Mesendoderm (in vitro differentiated cells): ENCODE measurements around the gene SERP2.

Source experiments
- DNase-seq: peaks from one replicate; pipeline ENCODE4 v3.0.0; 2013
- H2AK5ac ChIP-seq: 2 replicates; pipeline ENCODE4 v1.6.1; 2013; ENCODE audit warnings: low read length, inconsistent platforms
- H2BK120ac ChIP-seq: 2 replicates; pipeline ENCODE4 v1.6.1; 2013; ENCODE audit warnings: low read depth, mild to moderate bottlenecking, low read length, moderate library complexity, mixed read lengths
- H2BK15ac ChIP-seq: replicated peaks from 2 replicates; pipeline ENCODE4 v1.6.1; 2013; ENCODE audit warnings: low read depth, mild to moderate bottlenecking, moderate library complexity
- H2BK5ac ChIP-seq: 2 replicates; pipeline ENCODE4 v1.6.1; 2013; ENCODE audit warnings: low read length, inconsistent platforms
- H3K18ac ChIP-seq: 2 replicates; pipeline ENCODE4 v1.6.1; 2013; ENCODE audit warnings: mild to moderate bottlenecking, low read length, mixed read lengths
- H3K23ac ChIP-seq: one replicate; pipeline ENCODE4 v1.6.1; 2013; ENCODE audit warnings: low read length
- H3K27ac ChIP-seq: 2 replicates; pipeline ENCODE4 v1.5.1; 2013; ENCODE audit warnings: low read depth, mild to moderate bottlenecking, inconsistent platforms, low read length, moderate library complexity
- H3K27me3 ChIP-seq: 2 replicates; pipeline ENCODE4 v1.6.1; 2013; ENCODE audit warnings: low read length, control low read depth, mild to moderate bottlenecking, inconsistent platforms; ENCODE audit not compliant: insufficient read depth, poor library complexity
- H3K36me3 ChIP-seq: 2 replicates; pipeline ENCODE4 v1.6.1; 2013; ENCODE audit warnings: low read length, inconsistent platforms; ENCODE audit not compliant: control insufficient read depth, insufficient read depth
- H3K4ac ChIP-seq: one replicate; pipeline ENCODE4 v1.6.1; 2013; ENCODE audit warnings: low read depth, mild to moderate bottlenecking, low read length, moderate library complexity
- H3K4me1 ChIP-seq: 2 replicates; pipeline ENCODE4 v1.6.1; 2013; ENCODE audit warnings: low read depth, low read length, inconsistent platforms; ENCODE audit not compliant: control insufficient read depth
- H3K4me2 ChIP-seq: 2 replicates; pipeline ENCODE4 v1.6.1; 2013; ENCODE audit warnings: low read length
- H3K4me3 ChIP-seq: 2 replicates; pipeline ENCODE4 v1.5.1; 2013; ENCODE audit warnings: mild to moderate bottlenecking, low read length
- H3K56ac ChIP-seq: one replicate; pipeline ENCODE4 v1.6.1; 2013; ENCODE audit warnings: low read length
- H3K79me1 ChIP-seq: 2 replicates; pipeline ENCODE4 v1.6.1; 2013; ENCODE audit warnings: low read length, inconsistent platforms
- H3K79me2 ChIP-seq: 2 replicates; pipeline ENCODE4 v1.6.1; 2013; ENCODE audit warnings: mild to moderate bottlenecking, low read length; ENCODE audit not compliant: control insufficient read depth, insufficient read depth
- H3K9ac ChIP-seq: 2 replicates; pipeline ENCODE4 v1.6.1; 2013; ENCODE audit warnings: low read length, inconsistent platforms
- H4K5ac ChIP-seq: one replicate; pipeline ENCODE4 v1.6.1; 2013; ENCODE audit warnings: low read length
- H4K8ac ChIP-seq: one replicate; pipeline ENCODE4 v1.6.1; 2013; ENCODE audit warnings: low read depth, mild to moderate bottlenecking, control low read depth, low read length, moderate library complexity
- WGBS: extraction: QIAGEN DNeasy Blood & Tissue Kit; methylation state at CpG from one replicate; pipeline ENCODE4 v1.1.7; 2013; ENCODE audit warnings: low lambda C conversion rate, missing lambda C conversion rate; ENCODE audit not compliant: insufficient coverage; ENCODE audit errors: extremely low coverage; 5-methylcytosine and 5-hydroxymethylcytosine counted together

SERP2 gene

DNA sequence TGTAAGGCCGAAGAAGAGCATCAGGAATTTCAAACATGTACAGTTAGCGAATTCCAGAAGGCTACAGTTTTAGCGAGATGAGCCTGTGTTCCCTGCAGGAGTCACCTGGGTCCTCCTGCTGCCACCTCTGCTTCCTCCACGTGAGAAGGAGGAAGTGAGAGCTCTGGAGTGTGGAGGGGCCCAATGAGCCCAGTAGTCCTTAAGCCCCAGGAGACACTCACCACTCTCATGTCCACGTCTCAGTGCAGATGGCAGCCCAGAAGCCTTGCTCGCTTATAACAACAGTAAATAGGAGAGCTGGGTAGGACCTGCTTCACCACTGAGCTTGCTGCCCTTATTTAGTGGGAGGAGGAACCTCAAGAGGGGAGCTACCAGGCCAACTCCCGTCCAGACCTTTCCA, 44.3 kb downstream of the SERP2 start:
- no CpG with 5 or more reads among the region's 7 CpGs for WGBS
- no peak overlapping the region for H3K18ac ChIP-seq
- no peaks in the 10 kb centered on the region for H3K79me1 ChIP-seq
- no peaks in the 10 kb centered on the region for H3K79me2 ChIP-seq
- H3K4ac ChIP-seq = no peak overlapping the region
- H2AK5ac ChIP-seq = no peak overlapping the region
- H3K23ac ChIP-seq = no peak overlapping the region
- no peak overlapping the region for H3K9ac ChIP-seq
- no peak overlapping the region for H3K4me2 ChIP-seq
- H3K56ac ChIP-seq = no peak overlapping the region
- no peak overlapping the region for H2BK5ac ChIP-seq
- H3K36me3 ChIP-seq = no peaks in the 10 kb centered on the region
- H3K27me3 ChIP-seq = no peaks in the 10 kb centered on the region
- no peak overlapping the region for H3K27ac ChIP-seq
- no peak overlapping the region for H4K8ac ChIP-seq
- no peak overlapping the region for H3K4me3 ChIP-seq
- peak; percentile 42 for DNase-seq
- no peak overlapping the region for H2BK15ac ChIP-seq
- no peak overlapping the region for H4K5ac ChIP-seq
- peaks cover 10% of the 10 kb centered on the region for H3K4me1 ChIP-seq
- no peak overlapping the region for H2BK120ac ChIP-seq

DNA sequence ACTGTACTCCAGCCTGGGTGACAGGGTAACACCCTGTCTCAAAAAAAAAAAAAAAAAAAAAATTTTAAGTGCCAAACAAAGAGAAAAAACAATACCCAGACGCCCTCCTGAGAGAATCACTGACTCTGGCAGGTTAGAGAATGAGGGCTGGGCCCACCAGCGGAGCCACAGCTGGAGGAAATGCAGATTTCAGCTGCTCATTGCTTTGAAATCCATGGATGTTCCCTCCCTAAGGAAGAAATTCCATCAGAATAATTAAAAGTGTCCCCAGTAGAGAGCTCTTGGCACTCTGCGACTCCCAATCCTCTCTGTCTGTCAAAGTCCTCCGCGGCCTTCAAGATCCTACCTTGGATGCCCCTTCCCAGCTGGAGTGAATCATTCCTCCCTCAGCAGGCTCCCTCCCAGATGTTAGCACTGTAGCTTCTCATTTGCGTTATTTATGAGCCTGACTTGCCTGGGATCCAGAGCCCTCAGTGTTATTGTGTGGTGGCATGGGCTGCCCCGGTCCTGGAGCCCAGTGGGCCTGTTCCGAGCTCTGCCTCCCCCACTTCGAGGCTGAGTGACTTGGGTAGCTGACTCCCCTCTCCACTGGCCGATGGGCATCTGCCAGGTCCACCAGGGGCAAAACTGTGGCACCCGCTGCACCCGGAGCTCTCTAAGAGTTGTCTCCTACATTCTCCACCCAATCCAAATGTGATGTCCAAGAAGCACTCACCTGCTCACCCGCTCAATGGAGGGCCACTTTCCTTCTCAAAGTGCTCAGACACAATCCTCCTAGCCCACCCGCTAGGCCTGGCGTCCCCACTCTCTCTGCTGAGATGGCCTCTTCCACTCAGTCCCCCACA, 47.0 kb downstream of the SERP2 start:
- Histone ChIP-seq H3K79me1 (no peaks in the 10 kb centered on the region), H2AK5ac (no peak overlapping the region), H3K18ac (no peak overlapping the region), H3K4me3 (no peak overlapping the region), H3K36me3 (no peaks in the 10 kb centered on the region), H3K56ac (no peak overlapping the region), H3K4me2 (no peak overlapping the region), H3K4me1 (peaks cover 9% of the 10 kb centered on the region), H3K27ac (no peak overlapping the region), H2BK5ac (no peak overlapping the region), H3K4ac (no peak overlapping the region), H4K8ac (no peak overlapping the region), H3K9ac (no peak overlapping the region), H3K23ac (no peak overlapping the region), H3K27me3 (no peaks in the 10 kb centered on the region), H3K79me2 (no peaks in the 10 kb centered on the region), H2BK15ac (no peak overlapping the region), H2BK120ac (no peak overlapping the region), H4K5ac (no peak overlapping the region)
- WGBS = no CpG with 5 or more reads among the region's 15 CpGs
- peak; percentile 51 for DNase-seq

- H3K4me3 ChIP-seq = no peak overlapping the region
- no peak overlapping the region for H3K23ac ChIP-seq
- no peaks in the 10 kb centered on the region for H3K36me3 ChIP-seq
- H3K79me1 ChIP-seq = no peaks in the 10 kb centered on the region
- no peak overlapping the region for H3K56ac ChIP-seq
- no peak overlapping the region for H4K5ac ChIP-seq
- H2BK5ac ChIP-seq = no peak overlapping the region
- H3K4me1 ChIP-seq = peaks cover 10% of the 10 kb centered on the region
- DNase-seq = no peak
- H2BK15ac ChIP-seq = no peak overlapping the region
- no peak overlapping the region for H3K18ac ChIP-seq
- H3K27ac ChIP-seq = no peak overlapping the region
- H3K79me2 ChIP-seq = no peaks in the 10 kb centered on the region
- no peak overlapping the region for H2AK5ac ChIP-seq
- no peak overlapping the region for H3K4me2 ChIP-seq
- no peak overlapping the region for H3K9ac ChIP-seq
- WGBS = no CpG with 5 or more reads among the region's 2 CpGs
- no peak overlapping the region for H2BK120ac ChIP-seq
- no peaks in the 10 kb centered on the region for H3K27me3 ChIP-seq
- H4K8ac ChIP-seq = no peak overlapping the region
- H3K4ac ChIP-seq = no peak overlapping the region
Measured at GRCh38 chr13:44421853-44422525, 48.4 kb downstream of the SERP2 start.

- Histone ChIP-seq H3K4ac (no peak overlapping the region), H3K4me2 (no peak overlapping the region), H3K79me1 (no peaks in the 10 kb centered on the region), H3K4me1 (peaks cover 10% of the 10 kb centered on the region), H3K9ac (no peak overlapping the region), H3K79me2 (no peaks in the 10 kb centered on the region), H4K8ac (no peak overlapping the region), H2AK5ac (peak overlapping the region; percentile 27), H3K23ac (no peak overlapping the region), H3K36me3 (no peaks in the 10 kb centered on the region), H3K18ac (no peak overlapping the region), H2BK5ac (no peak overlapping the region), H2BK15ac (no peak overlapping the region), H3K4me3 (no peak overlapping the region), H2BK120ac (no peak overlapping the region), H3K56ac (peak overlapping the region; percentile 50), H4K5ac (no peak overlapping the region), H3K27me3 (no peaks in the 10 kb centered on the region), H3K27ac (no peak overlapping the region)
- no CpG with 5 or more reads among the region's 15 CpGs for WGBS
- DNase-seq = no peak
Measured at GRCh38 chr13:44422755-44423643, 49.4 kb downstream of the SERP2 start.

- no peaks in the 10 kb centered on the region for H3K27me3 ChIP-seq
- no peak overlapping the region for H3K18ac ChIP-seq
- H4K5ac ChIP-seq = no peak overlapping the region
- no peak overlapping the region for H3K4me3 ChIP-seq
- H3K4ac ChIP-seq = no peak overlapping the region
- H2BK5ac ChIP-seq = no peak overlapping the region
- peaks cover 10% of the 10 kb centered on the region for H3K4me1 ChIP-seq
- H4K8ac ChIP-seq = no peak overlapping the region
- no peak for DNase-seq
- no peaks in the 10 kb centered on the region for H3K36me3 ChIP-seq
- H3K23ac ChIP-seq = no peak overlapping the region
- no CpG with 5 or more reads among the region's 5 CpGs for WGBS
- no peak overlapping the region for H2BK120ac ChIP-seq
- H3K9ac ChIP-seq = no peak overlapping the region
- no peaks in the 10 kb centered on the region for H3K79me2 ChIP-seq
- H2AK5ac ChIP-seq = no peak overlapping the region
- no peak overlapping the region for H2BK15ac ChIP-seq
- H3K27ac ChIP-seq = no peak overlapping the region
- no peaks in the 10 kb centered on the region for H3K79me1 ChIP-seq
- no peak overlapping the region for H3K4me2 ChIP-seq
- H3K56ac ChIP-seq = no peak overlapping the region
Measured at GRCh38 chr13:44423824-44424223, 50.2 kb downstream of the SERP2 start.
